B cell (primary cell): ENCODE measurements around the gene DCBLD2. TPM values are rescaled to one million over a fixed set of nuclear protein-coding genes. Genes with fewer than 3 reads are reported as not detected.

Source experiments
- ATAC-seq: fragments of 200-7000 bp; cut with Tn5 transposase; one replicate; pipeline ENCODE4 v1.10.0; 2021; ENCODE audit warnings: low read depth, mild to moderate bottlenecking, moderate number of reproducible peaks, moderate library complexity
- CTCF ChIA-PET: fragments of 350-600 bp; sonication (Branson Sonifier 250); formaldehyde crosslinking; loops from one replicate; lab custom pipeline; 2021; ENCODE audit warnings: antibody characterized with exemption, inconsistent platforms; lab: Charles Lee
- POLR2A ChIA-PET: fragments of 350-600 bp; sonication (Branson Sonifier 250); formaldehyde crosslinking; loops from one replicate; lab custom pipeline; 2021; ENCODE audit warnings: antibody characterized with exemption; lab: Charles Lee
- DNase-seq: peaks from one replicate; pipeline ENCODE4 v3.0.0; 2013
- H2AFZ ChIP-seq: 2 replicates; pipeline ENCODE4 v1.6.1; 2012; ENCODE audit warnings: mild to moderate bottlenecking, low read depth, low read length; ENCODE audit not compliant: insufficient read depth, poor library complexity, severe bottlenecking
- H3K27ac ChIP-seq, 2 donors: 1 replicate in 1 of 2; 2 replicates in 1 of 2; pipeline ENCODE4 v1.5.1; 2012 to 2013; ENCODE audit warnings: low read length in 2 of 2, mild to moderate bottlenecking in 2 of 2, moderate library complexity in 1 of 2
- H3K27me3 ChIP-seq, 4 experiments: fragments of 200-600 bp in 1 of 4; sonication (generic) in 1 of 4; replicated peaks in 1 of 4; 1 replicate in 2 of 4; 2 replicates in 2 of 4; pipeline versions ENCODE4 v1.6.1 to v1.7.0; 2013 to 2016; ENCODE audit warnings: low read length in 3 of 4, mild to moderate bottlenecking in 2 of 4, mixed read lengths in 1 of 4, moderate library complexity in 1 of 4; ENCODE audit not compliant: insufficient read depth in 4 of 4, control insufficient read depth in 3 of 4; ENCODE audit errors: control extremely low read depth in 1 of 4
- H3K36me3 ChIP-seq, 2 experiments: replicated peaks in 1 of 2; 1 replicate in 1 of 2; 2 replicates in 1 of 2; pipeline versions ENCODE4 v1.6.1 to v1.7.1; 2013; ENCODE audit warnings: low read length in 1 of 2; ENCODE audit not compliant: insufficient read depth in 2 of 2, control insufficient read depth in 1 of 2; ENCODE audit errors: control extremely low read depth in 1 of 2, extremely low read depth in 1 of 2
- H3K4me1 ChIP-seq, 2 donors: fragments of 200-600 bp in 1 of 2; sonication (generic) in 1 of 2; 1 replicate in 1 of 2; 2 replicates in 1 of 2; pipeline versions ENCODE4 v1.5.1 to v1.6.1; 2013 to 2017; ENCODE audit warnings: low read length in 2 of 2; ENCODE audit not compliant: control insufficient read depth in 2 of 2, insufficient read depth in 2 of 2
- H3K4me2 ChIP-seq: replicated peaks from 2 replicates; pipeline ENCODE3; 2012; ENCODE audit warnings: mild to moderate bottlenecking, low read depth, low read length; ENCODE audit not compliant: poor library complexity, severe bottlenecking
- H3K4me3 ChIP-seq, 5 experiments: fragments of 200-600 bp in 1 of 5; sonication (generic) in 1 of 5; 1 replicate in 3 of 5; 2 replicates in 2 of 5; pipeline versions ENCODE4 v1.5.1 to v1.7.0; 2011 to 2016; ENCODE audit warnings: low read length in 4 of 5, mild to moderate bottlenecking in 4 of 5, low read depth in 2 of 5, control low read depth in 1 of 5, moderate library complexity in 1 of 5; ENCODE audit not compliant: insufficient read depth in 1 of 5; ENCODE audit errors: control extremely low read depth in 1 of 5, extremely low read depth in 1 of 5
- H3K79me2 ChIP-seq: fragments of 200-600 bp; sonication (generic); one replicate; pipeline ENCODE4 v1.6.0; 2016; ENCODE audit warnings: low read length; ENCODE audit not compliant: control insufficient read depth, insufficient read depth
- H3K9ac ChIP-seq: fragments of 200-600 bp; sonication (generic); 2 replicates; pipeline ENCODE4 v1.6.1; 2017; ENCODE audit warnings: mild to moderate bottlenecking, low read length, moderate library complexity
- H3K9me3 ChIP-seq, 3 donors: one replicate each; pipeline versions ENCODE4 v1.6.1 to v1.7.1; 2013; ENCODE audit warnings: low read length in 2 of 3; ENCODE audit not compliant: control insufficient read depth in 2 of 3, insufficient read depth in 1 of 3; ENCODE audit errors: control extremely low read depth in 1 of 3
- H4K20me1 ChIP-seq: 2 replicates; pipeline ENCODE4 v1.6.0; 2012; ENCODE audit warnings: mild to moderate bottlenecking, low read length; ENCODE audit not compliant: insufficient read depth, control insufficient read depth, poor library complexity, severe bottlenecking
- H3K27ac Mint-ChIP-seq: one replicate; pipeline ENCODE4 v1.8.0; 2021; ENCODE audit warnings: mixed read lengths
- H3K27me3 Mint-ChIP-seq: one replicate; pipeline ENCODE4 v1.8.0; 2021; ENCODE audit warnings: mixed read lengths
- H3K4me1 Mint-ChIP-seq: one replicate; pipeline ENCODE4 v1.8.0; 2021; ENCODE audit warnings: mixed read lengths
- H3K4me3 Mint-ChIP-seq: one replicate; pipeline ENCODE4 v1.8.0; 2021; ENCODE audit warnings: mixed read lengths
- H3K9me3 Mint-ChIP-seq: one replicate; pipeline ENCODE4 v1.8.0; 2022; ENCODE audit warnings: mixed read lengths; ENCODE audit not compliant: insufficient read depth
- CTCF ChIP-seq: fragments of 200-600 bp; IDR thresholded peaks from one replicate; pipeline ENCODE4 v1.8.0; 2022; ENCODE audit warnings: antibody characterized with exemption, mild to moderate bottlenecking
- EZH2 ChIP-seq: IDR thresholded peaks from 2 replicates; pipeline ENCODE4 v1.6.1; 2012; ENCODE audit warnings: borderline replicate concordance, low read depth, mild to moderate bottlenecking, moderate library complexity, low read length; ENCODE audit not compliant: insufficient read depth, poor library complexity, severe bottlenecking
- WGBS: methylation state at CpG from one replicate; pipeline ENCODE4 v1.1.5; 2013; ENCODE audit warnings: missing lambda C conversion rate; ENCODE audit not compliant: insufficient coverage; 5-methylcytosine and 5-hydroxymethylcytosine counted together
- intact Hi-C: fragments of 100-400 bp; cut with micrococcal nuclease; formaldehyde crosslinking; loops from one replicate; pipeline ENCODE4 v1.10.0; 2022
- polyA plus RNA-seq: library from polyadenylated mRNA; depleted of rRNA; stranded (reverse); fragments of >200 nt; gene quantifications from 2 replicates; pipeline ENCODE4 v1.2.3, GENCODE V29; 2012
- total RNA-seq, 2 donors: library from RNA; stranded (reverse); fragments of 120-200 nt in 1 of 2; gene quantifications; 1 replicate in 1 of 2; 2 replicates in 1 of 2; pipeline versions ENCODE4 v1.2.3 to v1.2.4, GENCODE V29; 2013 to 2022

The DCBLD2 gene
- total and polyA plus RNA-seq, 2 donors (not counting 1 experiment from before 2014, with no cell fraction given): 0.37 to 3.5 TPM

DNA sequence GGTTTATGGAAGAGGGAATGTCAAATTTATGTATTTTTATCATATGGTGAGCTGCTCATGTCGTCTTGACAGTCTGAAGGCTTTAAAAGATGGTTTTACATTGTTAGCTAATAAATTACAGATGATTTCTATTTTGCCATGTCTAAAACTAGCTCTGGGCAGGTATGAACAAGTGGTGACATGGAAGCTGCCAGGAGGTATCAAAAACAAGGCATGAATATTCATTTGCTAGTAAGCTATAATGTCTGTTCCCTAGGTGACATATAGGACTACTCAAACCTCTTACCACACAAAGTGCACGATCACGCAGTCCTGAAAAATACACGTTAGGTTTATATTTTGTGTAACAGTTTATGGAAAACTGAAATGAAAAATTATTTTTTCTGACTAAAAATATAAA is 103.6 kb downstream of the DCBLD2 start:
- Histone ChIP-seq H3K9me3 (no peaks in the 10 kb centered on the region), H3K4me2 (no peak overlapping the region), H3K4me1 (no peaks in the 10 kb centered on the region), H3K36me3 (no peaks in the 10 kb centered on the region), H3K9ac (no peak overlapping the region), H2AFZ (no peak overlapping the region), H3K27ac (no peak overlapping the region), H3K4me3 (no peak overlapping the region), H4K20me1 (no peaks in the 10 kb centered on the region), H3K27me3 (no peaks in the 10 kb centered on the region), H3K79me2 (no peaks in the 10 kb centered on the region)
- H3K27me3 Mint-ChIP-seq: no peaks in the 10 kb centered on the region
- H3K4me1 Mint-ChIP-seq: no peaks in the 10 kb centered on the region
- DNase-seq: no peak
- no peak overlapping the region for H3K27ac Mint-ChIP-seq
- TF ChIP-seq EZH2 (no peak), CTCF (no peak)
- H3K9me3 Mint-ChIP-seq: no peaks in the 10 kb centered on the region
- H3K4me3 Mint-ChIP-seq: no peak overlapping the region
- ATAC-seq: no peak
- ChIA-PET CTCF (no interaction called here), POLR2A (no interaction called here)
- intact Hi-C loops: no loop called here
- WGBS: no CpG with 5 or more reads among the region's 4 CpGs

GRCh38 chr3:98796334-98796733 is 105.2 kb downstream of the DCBLD2 start:
- no peak overlapping the region for H3K9ac ChIP-seq
- no peaks in the 10 kb centered on the region for H3K79me2 ChIP-seq
- no peak overlapping the region for H3K4me3 Mint-ChIP-seq
- no peak overlapping the region for H3K4me3 ChIP-seq
- no peak overlapping the region for H3K4me2 ChIP-seq
- no peak overlapping the region for H2AFZ ChIP-seq
- H3K27ac Mint-ChIP-seq: no peak overlapping the region
- no peaks in the 10 kb centered on the region for H3K36me3 ChIP-seq
- H3K27me3 ChIP-seq: no peaks in the 10 kb centered on the region
- DNase-seq (no peak), ATAC-seq (no peak)
- ChIA-PET CTCF (no interaction called here), POLR2A (no interaction called here)
- TF ChIP-seq CTCF (no peak), EZH2 (no peak)
- 83% methylated on average over 1 of the region's 5 CpGs for WGBS
- H3K9me3 Mint-ChIP-seq: no peaks in the 10 kb centered on the region
- no peaks in the 10 kb centered on the region for H4K20me1 ChIP-seq
- no peaks in the 10 kb centered on the region for H3K9me3 ChIP-seq
- H3K27me3 Mint-ChIP-seq: no peaks in the 10 kb centered on the region
- no peak overlapping the region for H3K27ac ChIP-seq
- intact Hi-C loops: no loop called here
- no peaks in the 10 kb centered on the region for H3K4me1 ChIP-seq
- no peaks in the 10 kb centered on the region for H3K4me1 Mint-ChIP-seq
